ENCODE measurements around the gene MYL3. TPM values are rescaled to one million over a fixed set of nuclear protein-coding genes. Genes with fewer than 3 reads are reported as not detected.
A peak's percentile ranks its signal among the peaks of the same experiment; 100 is the strongest.

Gene MYL3
- total and polyA plus RNA-seq, 4 donors = 2.2 to 5.8 (median 2.3) TPM

DNA sequence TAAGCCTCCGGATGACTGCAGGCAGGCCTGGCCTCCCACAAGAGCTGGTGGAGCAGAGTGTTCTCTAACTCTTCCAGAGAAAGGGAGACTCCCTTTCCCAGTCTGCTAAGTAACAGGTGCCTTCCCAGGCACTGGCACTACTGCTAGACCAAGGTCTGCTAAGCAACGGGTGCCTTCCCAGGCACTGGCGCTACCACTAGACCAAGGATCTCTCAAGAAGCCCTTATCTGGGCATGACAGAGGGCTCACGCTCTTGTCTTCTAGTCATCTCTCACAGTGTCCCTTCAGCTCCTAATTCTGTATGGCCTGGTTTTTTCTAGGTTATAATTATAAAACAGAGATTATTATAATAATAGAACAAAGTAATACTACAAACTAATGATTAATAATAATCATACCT, 27.8 kb downstream of the MYL3 start:
- Histone ChIP-seq H3K4me3 (ENCODE audit: low read depth, low read length) (no peak overlapping the region), H3K4me1 (ENCODE audit: control insufficient read depth, insufficient read depth, low read length) (no peaks in the 10 kb centered on the region), H3K27ac (ENCODE audit: low read depth, low read length) (no peak overlapping the region), H3K36me3 (ENCODE audit: control insufficient read depth, insufficient read depth, low read length) (peaks cover 3% of the 10 kb centered on the region), H3K9me3 (ENCODE audit: control insufficient read depth, insufficient read depth, low read length) (no peaks in the 10 kb centered on the region), H3K27me3 (ENCODE audit: control insufficient read depth, insufficient read depth, low read length) (no peaks in the 10 kb centered on the region)
- 93% methylated on average over 3 of the region's 4 CpGs for WGBS (ENCODE audit: insufficient coverage)
- DNase-seq (ENCODE audit: low read depth in 4 of 6, low spot score in 6 of 6) = no peak

DNA sequence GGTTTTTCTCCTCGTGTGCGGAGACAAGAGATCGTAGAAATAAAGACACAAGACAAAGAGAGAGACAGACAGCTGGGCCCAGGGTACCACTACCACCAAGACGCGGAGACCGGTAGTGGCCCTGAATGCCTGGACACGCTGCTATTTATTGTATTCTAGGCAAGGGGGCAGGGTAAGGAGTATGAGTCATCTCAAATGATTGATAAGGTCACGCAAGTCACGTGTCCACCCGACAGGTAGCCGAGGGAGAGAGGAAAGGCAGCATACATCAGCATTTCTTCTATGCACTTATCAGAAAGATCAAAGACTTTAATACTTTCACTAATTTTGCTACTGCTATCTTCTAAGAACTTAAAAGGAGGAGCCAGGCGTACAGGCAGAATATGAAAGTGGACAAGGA, 28.2 kb downstream of the MYL3 start:
- no peak for DNase-seq (ENCODE audit: low read depth in 4 of 6, low spot score in 6 of 6)

DNA sequence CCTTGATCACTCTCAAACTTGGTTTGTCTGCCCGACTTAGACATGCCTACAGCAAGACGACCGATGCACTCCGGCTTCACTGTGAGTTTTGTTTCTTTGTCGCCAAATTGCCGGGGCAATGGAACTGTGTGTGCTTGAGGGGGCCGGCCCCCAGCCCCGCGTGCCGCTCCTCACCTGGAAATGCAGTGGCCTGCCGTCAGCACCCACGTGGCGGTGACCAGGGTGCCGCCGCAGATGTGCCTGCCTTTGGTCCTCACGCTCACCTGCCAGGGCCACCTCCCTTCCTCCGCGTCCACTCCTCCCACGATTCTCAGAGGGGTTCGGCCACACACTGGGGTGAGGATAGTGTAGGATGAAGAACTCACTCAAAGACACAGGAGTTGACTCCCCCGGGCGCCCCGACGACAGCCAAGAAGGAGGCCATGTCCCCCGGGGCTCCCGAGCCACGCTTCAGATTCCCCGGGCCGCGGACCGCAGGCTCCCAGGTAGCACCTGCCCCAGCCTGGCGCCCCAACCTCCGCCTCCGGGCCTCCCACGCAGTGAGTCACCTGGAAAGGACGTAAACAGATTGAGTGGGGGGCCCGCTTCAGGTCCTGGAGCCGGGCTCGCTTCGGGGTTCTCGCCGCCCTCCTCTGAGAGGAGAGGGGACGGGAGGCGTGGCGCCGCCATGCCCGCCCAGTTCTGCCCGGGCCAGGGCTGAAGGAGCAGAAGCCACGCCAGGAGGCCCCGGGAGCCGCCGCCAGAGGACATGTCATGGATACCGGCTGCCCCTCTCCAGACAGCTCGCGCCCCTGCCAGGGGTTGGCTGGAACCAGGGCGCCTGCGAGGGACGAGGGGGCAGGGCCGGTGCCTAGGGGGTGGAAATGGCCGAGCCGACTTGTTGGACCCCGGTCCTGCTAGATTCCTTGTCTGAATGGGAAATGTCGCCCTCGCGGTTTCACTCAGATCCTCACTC, 29.6 kb downstream of the MYL3 start:
- WGBS (ENCODE audit: insufficient coverage) = 96% methylated on average over 55 of the region's 65 CpGs
- Histone ChIP-seq H3K27me3 (ENCODE audit: control insufficient read depth, insufficient read depth, low read length) (no peaks in the 10 kb centered on the region), H3K27ac (ENCODE audit: low read depth, low read length) (no peak overlapping the region), H3K4me1 (ENCODE audit: control insufficient read depth, insufficient read depth, low read length) (no peaks in the 10 kb centered on the region), H3K9me3 (ENCODE audit: control insufficient read depth, insufficient read depth, low read length) (no peaks in the 10 kb centered on the region), H3K4me3 (ENCODE audit: low read depth, low read length) (no peak overlapping the region), H3K36me3 (ENCODE audit: control insufficient read depth, insufficient read depth, low read length) (peaks cover 3% of the 10 kb centered on the region)
- no peak for DNase-seq (ENCODE audit: low read depth in 4 of 6, low spot score in 6 of 6)

More for the DNA sequence above, 28.2 kb downstream of the MYL3 start:
- Histone ChIP-seq H3K9me3 (ENCODE audit: control insufficient read depth, insufficient read depth, low read length) (no peaks in the 10 kb centered on the region), H3K36me3 (ENCODE audit: control insufficient read depth, insufficient read depth, low read length) (peaks cover 3% of the 10 kb centered on the region), H3K4me3 (ENCODE audit: low read depth, low read length) (no peak overlapping the region), H3K4me1 (ENCODE audit: control insufficient read depth, insufficient read depth, low read length) (no peaks in the 10 kb centered on the region), H3K27me3 (ENCODE audit: control insufficient read depth, insufficient read depth, low read length) (no peaks in the 10 kb centered on the region), H3K27ac (ENCODE audit: low read depth, low read length) (no peak overlapping the region)
- 88% methylated on average over 7 of the region's 12 CpGs for WGBS (ENCODE audit: insufficient coverage)

DNA sequence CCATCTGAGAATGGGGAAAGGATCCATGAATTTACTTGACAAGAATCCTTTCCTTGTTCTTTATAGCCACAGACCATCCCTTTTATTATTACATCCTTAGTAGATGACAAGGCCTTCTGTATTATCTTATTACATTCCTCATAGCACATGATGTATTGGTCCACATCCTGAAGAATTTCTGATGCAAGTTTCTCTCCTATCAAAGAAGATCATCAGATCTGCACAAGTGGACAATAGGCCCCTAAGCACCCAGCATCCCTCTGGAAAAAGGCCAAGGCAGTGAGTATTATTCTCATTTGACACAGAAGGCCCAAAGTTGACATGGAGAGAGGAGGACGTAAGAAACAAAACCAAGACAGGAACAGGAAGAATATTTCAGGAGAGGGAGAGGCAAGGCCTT, 31.4 kb downstream of the MYL3 start:
- WGBS (ENCODE audit: insufficient coverage) = 25% methylated on average over 1 of the region's 1 CpG
- peaks cover 3% of the 10 kb centered on the region for H3K36me3 ChIP-seq (ENCODE audit: control insufficient read depth, insufficient read depth, low read length)

DNA sequence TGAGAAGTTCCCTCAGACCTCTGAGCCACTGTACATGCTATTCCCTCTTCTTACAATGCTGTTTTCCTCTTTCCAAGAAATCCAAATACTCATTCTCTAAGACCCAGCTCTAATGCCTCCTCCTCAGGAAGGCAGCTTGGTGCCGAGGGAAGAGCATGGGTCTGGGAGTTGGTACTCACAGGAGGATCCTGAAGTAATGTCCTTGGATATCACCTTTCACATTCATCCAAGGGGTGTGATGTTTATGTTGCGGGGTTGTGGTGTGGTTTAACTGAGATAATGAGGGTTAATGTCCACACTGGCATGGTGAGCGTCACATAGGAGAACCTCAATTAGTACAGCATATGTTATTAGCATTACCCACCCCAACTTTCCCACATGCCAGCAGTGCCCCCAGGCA, 31.9 kb downstream of the MYL3 start:
- H3K27me3 ChIP-seq (ENCODE audit: control insufficient read depth, insufficient read depth, low read length) = no peaks in the 10 kb centered on the region
- no peak overlapping the region for H3K4me3 ChIP-seq (ENCODE audit: low read depth, low read length)
- WGBS (ENCODE audit: insufficient coverage) = no CpG with 5 or more reads among the region's 3 CpGs
- H3K9me3 ChIP-seq (ENCODE audit: control insufficient read depth, insufficient read depth, low read length) = no peaks in the 10 kb centered on the region
- no peak overlapping the region for H3K27ac ChIP-seq (ENCODE audit: low read depth, low read length)
- DNase-seq (ENCODE audit: low read depth in 4 of 6, low spot score in 6 of 6) = no peak
- H3K36me3 ChIP-seq (ENCODE audit: control insufficient read depth, insufficient read depth, low read length) = peaks cover 3% of the 10 kb centered on the region
- H3K4me1 ChIP-seq (ENCODE audit: control insufficient read depth, insufficient read depth, low read length) = no peaks in the 10 kb centered on the region

More for the DNA sequence above, 31.4 kb downstream of the MYL3 start:
- Histone ChIP-seq H3K9me3 (ENCODE audit: control insufficient read depth, insufficient read depth, low read length) (no peaks in the 10 kb centered on the region), H3K27me3 (ENCODE audit: control insufficient read depth, insufficient read depth, low read length) (no peaks in the 10 kb centered on the region), H3K4me3 (ENCODE audit: low read depth, low read length) (no peak overlapping the region), H3K27ac (ENCODE audit: low read depth, low read length) (no peak overlapping the region), H3K4me1 (ENCODE audit: control insufficient read depth, insufficient read depth, low read length) (no peaks in the 10 kb centered on the region)
- no peak for DNase-seq (ENCODE audit: low read depth in 4 of 6, low spot score in 6 of 6)

DNA sequence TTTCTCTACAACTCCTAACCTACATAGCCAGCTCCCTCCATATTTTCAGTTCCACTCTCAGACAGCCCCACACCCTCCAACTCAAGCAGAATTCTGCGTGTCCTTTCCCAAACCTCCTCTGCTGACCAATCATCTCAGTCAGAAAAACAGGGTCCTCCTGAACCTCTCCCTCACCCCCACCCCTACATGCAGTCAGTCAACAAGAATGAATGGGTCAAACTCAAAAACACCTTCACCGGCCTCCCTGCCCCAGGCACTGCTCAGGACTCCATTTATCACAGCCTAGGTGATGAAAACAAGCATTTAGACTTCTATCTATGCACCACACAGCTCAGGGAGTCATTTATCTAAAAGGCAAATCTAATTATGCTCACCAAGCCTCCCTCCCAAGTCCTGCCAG, 32.4 kb downstream of the MYL3 start:
- H3K4me1 ChIP-seq (ENCODE audit: control insufficient read depth, insufficient read depth, low read length) = no peaks in the 10 kb centered on the region
- no peak for DNase-seq (ENCODE audit: low read depth in 4 of 6, low spot score in 6 of 6)
- no peaks in the 10 kb centered on the region for H3K27me3 ChIP-seq (ENCODE audit: control insufficient read depth, insufficient read depth, low read length)
- H3K27ac ChIP-seq (ENCODE audit: low read depth, low read length) = no peak overlapping the region
- no peak overlapping the region for H3K4me3 ChIP-seq (ENCODE audit: low read depth, low read length)
- H3K9me3 ChIP-seq (ENCODE audit: control insufficient read depth, insufficient read depth, low read length) = no peaks in the 10 kb centered on the region
- H3K36me3 ChIP-seq (ENCODE audit: control insufficient read depth, insufficient read depth, low read length) = peaks cover 3% of the 10 kb centered on the region
- WGBS (ENCODE audit: insufficient coverage) = 86% methylated on average over 2 of the region's 2 CpGs

DNA sequence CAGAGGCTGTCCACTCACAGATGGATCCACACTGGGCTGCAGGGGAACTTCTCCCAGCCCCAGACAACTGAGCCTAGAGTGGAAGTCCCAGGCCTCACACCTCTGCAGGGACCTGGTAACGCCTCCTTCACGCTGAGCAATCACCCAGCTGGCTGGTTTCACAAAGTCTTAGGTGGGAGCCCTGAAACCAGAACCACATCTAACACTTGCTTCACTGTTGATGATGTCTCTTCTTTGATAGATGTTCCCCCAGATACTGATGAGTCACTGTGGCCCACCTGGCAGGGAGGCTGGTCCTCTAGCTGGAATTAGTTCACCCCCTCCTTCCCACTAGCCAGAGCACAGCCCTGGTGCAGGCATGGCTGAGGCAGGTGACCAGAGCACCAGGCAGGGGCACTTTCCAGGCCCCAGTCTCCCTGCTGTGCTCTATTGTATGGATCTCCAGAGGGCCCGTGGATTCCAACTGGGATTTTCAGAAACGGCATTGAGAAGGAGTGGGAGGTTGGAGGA, 33.5 kb downstream of the MYL3 start:
- no peak for DNase-seq (ENCODE audit: low read depth in 4 of 6, low spot score in 6 of 6)
- Histone ChIP-seq H3K4me3 (ENCODE audit: low read depth, low read length) (no peak overlapping the region), H3K27ac (ENCODE audit: low read depth, low read length) (no peak overlapping the region), H3K27me3 (ENCODE audit: control insufficient read depth, insufficient read depth, low read length) (no peaks in the 10 kb centered on the region), H3K36me3 (ENCODE audit: control insufficient read depth, insufficient read depth, low read length) (peaks cover 3% of the 10 kb centered on the region), H3K9me3 (ENCODE audit: control insufficient read depth, insufficient read depth, low read length) (no peaks in the 10 kb centered on the region), H3K4me1 (ENCODE audit: control insufficient read depth, insufficient read depth, low read length) (no peaks in the 10 kb centered on the region)
- WGBS (ENCODE audit: insufficient coverage) = 51% methylated on average over 4 of the region's 4 CpGs

DNA sequence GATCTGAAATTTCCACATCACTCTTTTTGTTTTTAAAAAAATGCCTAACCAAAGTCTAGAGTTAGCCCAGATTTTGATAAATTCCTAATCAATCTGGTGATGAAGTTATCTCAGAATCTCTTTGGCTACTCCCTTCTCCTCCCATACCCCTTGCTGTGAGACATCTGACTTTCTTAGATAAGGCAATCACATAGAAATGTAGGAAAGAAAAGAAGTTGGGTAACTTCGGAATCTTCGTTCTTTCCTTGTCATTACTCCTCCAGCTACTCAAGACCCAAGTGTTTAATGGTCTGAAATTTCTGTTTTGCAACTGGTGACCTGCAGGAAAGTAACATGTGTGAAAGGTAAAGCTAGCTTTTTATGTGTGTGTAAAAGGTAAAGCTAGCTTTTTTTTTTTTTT, 37.8 kb downstream of the MYL3 start:
- Histone ChIP-seq H3K9me3 (ENCODE audit: control insufficient read depth, insufficient read depth, low read length) (no peaks in the 10 kb centered on the region), H3K4me1 (ENCODE audit: control insufficient read depth, insufficient read depth, low read length) (no peaks in the 10 kb centered on the region), H3K36me3 (ENCODE audit: control insufficient read depth, insufficient read depth, low read length) (no peaks in the 10 kb centered on the region), H3K27me3 (ENCODE audit: control insufficient read depth, insufficient read depth, low read length) (no peaks in the 10 kb centered on the region), H3K27ac (ENCODE audit: low read depth, low read length) (no peak overlapping the region), H3K4me3 (ENCODE audit: low read depth, low read length) (no peak overlapping the region)
- WGBS (ENCODE audit: insufficient coverage) = no CpG with 5 or more reads among the region's 2 CpGs
- no peak for DNase-seq (ENCODE audit: low read depth in 4 of 6, low spot score in 6 of 6)

DNA sequence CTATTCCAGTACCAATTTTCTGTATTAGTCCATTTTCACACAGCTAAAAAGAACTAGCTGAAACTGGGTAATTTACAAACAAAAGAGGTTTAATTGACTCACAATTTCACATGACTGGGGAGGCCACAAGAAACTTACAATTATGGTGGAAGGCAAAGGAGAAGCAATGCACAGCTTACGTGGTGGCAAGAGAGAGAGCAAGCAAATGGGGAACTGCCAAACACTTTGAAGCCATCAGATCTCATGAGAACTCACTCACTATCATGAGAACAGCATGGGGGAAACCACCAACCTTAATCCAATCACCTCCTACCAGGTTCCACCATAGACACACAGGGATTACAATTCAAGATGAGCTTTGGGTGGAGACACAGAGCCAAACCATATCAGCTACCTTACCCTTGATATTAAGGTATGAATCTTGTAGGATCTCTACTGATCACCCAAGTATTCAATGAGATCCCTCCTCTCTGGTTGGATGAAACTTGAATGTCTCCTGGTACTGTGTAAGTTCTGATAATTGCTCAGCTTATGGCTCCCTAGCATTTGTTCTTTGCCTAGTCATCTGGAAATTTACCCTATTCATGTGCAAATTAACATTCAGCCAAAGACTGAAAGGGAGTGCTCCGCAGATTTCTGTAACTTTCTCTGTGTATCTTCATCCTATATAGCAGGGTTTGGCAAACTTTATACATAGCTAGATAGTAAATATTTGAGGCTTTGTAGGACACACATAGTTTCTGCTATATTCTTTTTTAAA, 38.9 kb downstream of the MYL3 start:
- Histone ChIP-seq H3K4me3 (ENCODE audit: low read depth, low read length) (no peak overlapping the region), H3K36me3 (ENCODE audit: control insufficient read depth, insufficient read depth, low read length) (no peaks in the 10 kb centered on the region), H3K27me3 (ENCODE audit: control insufficient read depth, insufficient read depth, low read length) (no peaks in the 10 kb centered on the region), H3K27ac (ENCODE audit: low read depth, low read length) (no peak overlapping the region), H3K4me1 (ENCODE audit: control insufficient read depth, insufficient read depth, low read length) (no peaks in the 10 kb centered on the region), H3K9me3 (ENCODE audit: control insufficient read depth, insufficient read depth, low read length) (no peaks in the 10 kb centered on the region)
- WGBS (ENCODE audit: insufficient coverage) = 88% methylated on average over 1 of the region's 2 CpGs
- DNase-seq (ENCODE audit: low read depth in 4 of 6, low spot score in 6 of 6) = peak in 2 of 6 donors; percentile 6 to 32
